GM19238 (cell line): Measurements from ENCODE around the gene RNF145.
"Not testable (repeated sequence)": the region's sequence is repeated elsewhere in the genome, so short reads cannot be mapped to it uniquely, and the experiment has no call there.

Experiments used
- DNase-seq: peaks from one replicate; pipeline ENCODE4 v3.0.0; 2011; ENCODE audit warnings: low spot score; ENCODE audit not compliant: insufficient read length

RNF145 gene

DNA sequence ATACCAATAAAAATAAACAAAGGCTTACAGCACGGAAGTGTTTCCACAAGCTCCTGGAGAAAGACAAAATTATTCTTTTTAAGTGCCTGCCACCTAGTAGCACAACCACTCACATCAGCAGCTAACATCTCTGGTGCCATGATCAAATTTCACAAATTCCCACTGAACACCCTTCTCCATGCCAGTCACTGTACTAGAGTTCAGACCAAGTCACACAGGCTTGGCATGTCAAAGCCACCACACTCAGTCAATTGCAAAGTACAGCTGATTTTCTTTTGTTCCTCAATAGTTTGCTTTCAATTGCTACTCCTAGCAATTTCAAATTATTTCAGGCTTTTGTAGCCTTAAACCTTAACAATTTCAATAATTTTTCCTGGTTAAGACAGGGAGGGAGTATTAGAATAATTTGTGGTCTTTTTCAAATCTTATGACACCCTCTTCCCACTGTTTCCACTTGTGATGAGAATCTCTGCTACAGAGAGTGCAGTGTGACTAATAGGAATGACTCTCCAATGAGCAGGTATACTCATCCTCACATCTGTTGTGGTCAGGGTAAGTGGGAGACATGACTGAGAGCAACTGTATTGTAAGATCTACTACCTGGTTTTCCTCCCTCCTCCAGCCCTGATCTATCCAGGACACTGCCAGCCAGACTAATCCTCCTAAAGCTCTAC, 46.2 kb downstream of the RNF145 start:
- no peak for DNase-seq

DNA sequence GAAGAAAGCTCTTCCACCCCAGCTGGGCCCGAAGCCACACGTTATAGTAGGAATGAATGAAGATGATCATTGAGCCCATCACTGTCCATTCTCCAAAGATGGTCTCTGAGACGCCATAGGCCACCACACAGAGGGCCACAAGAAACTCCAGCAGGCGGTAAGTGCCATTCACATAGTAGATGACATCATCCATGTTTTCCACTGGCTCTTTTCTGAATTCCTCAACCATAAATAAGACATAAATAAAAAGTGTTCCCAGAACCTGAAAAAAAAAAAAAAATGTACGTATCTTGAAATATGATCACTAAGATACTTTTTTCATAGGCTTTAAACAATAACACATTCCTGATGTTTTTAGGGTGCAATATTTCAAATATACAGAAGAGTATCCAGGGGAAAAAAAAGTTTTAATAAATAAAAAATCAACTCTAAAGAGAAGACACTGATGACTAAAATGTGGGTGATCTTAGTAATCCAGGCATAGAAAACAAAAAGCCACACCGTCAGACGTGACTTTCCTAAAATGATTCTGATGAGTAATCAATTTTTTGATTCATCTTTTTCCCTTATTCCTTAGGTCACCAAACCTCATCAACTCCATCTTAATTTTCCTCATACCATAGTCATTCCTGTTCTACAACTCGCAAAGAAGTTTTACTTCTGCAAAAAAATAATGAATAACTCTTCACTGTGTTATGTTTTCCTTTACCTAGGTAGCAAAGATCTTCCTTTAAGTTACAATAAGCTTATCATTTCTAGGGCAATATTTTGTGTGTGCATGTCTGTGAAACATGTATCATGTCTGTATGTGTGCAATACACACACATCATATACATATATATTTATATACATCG, 47.8 kb downstream of the RNF145 start:
- no peak for DNase-seq

DNA sequence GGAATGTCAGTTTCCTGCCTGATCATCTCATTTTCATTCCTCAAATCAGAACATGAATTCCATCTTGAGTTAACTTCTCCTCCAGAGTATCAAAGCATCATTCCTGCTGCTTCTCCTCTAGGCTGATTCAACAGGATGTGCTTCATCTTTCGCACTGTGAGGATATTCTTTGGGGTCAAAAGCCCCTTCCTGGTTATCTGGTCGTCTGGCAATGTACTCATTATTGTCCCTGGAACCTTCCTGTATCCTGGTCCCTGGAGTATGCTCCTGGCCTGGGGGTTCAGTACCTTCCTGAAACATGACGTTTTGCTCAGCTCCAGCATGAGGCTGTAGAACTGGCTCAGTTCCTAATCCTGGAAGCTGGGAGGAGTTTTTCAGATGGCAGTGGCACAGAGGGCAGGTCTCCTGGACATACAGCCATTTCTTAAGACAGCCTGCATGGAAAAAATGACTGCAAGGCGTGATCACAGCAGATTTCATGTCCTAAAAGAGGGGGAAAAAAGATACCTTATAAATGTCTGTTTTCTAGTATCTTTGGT, 50.7 kb downstream of the RNF145 start:
- not testable (repeated sequence) for DNase-seq

DNA sequence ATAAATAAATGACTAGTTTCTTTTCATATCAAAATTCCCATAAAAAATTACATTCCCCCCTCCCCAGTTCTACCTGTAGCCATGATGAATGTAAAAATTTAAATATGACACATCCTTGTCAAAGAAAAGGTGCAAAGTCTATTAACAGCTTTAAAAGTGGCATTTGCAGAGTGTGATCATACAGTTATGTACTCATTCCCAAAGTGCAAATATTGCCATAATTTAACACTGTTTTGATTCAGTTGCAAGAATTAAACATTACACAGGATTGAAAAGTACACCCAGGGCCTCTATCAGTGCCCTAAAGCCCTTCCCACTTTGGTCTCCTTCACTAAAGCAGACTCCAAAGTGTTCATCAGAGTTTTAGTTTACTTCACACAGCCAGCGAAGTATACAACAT, 51.8 kb downstream of the RNF145 start:
- DNase-seq: no peak

DNA sequence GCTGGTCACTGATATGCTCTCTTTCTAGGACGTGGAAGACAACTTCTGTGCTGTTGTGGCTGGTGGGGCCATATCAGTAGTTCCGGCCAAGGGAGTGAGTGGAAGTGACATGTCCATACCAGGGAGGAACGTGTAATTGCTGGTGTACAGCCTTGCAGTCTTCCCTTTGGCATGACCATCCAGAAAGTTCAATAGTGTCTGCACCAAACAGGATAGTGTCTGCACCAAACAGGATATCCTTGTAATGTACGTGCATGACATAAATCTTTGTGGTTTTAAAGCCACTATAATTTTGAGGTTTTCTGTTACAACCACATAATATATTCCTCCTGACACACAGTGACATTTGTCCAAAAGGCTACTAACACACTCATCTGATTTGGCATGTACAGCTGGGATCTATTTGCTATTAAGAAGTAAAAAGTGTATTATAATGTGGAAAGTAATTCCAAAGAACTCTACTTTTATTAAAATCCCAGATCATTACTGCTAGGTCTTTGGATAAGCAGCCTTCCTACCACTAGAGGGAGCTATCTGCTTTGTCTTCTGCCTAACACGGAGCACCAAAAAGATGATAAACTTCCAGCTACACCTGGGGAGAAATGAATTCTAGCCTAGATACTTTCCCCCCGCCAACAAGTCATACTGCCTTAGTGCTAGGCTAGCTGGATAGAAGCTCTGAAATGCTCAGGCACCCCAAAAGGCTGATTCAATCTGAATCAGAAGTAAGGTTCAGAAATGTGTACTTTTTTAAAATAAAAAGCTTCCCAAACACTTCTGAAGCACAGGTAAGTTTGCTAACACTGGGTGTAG, 52.7 kb downstream of the RNF145 start:
- peak; percentile 36 for DNase-seq

DNA sequence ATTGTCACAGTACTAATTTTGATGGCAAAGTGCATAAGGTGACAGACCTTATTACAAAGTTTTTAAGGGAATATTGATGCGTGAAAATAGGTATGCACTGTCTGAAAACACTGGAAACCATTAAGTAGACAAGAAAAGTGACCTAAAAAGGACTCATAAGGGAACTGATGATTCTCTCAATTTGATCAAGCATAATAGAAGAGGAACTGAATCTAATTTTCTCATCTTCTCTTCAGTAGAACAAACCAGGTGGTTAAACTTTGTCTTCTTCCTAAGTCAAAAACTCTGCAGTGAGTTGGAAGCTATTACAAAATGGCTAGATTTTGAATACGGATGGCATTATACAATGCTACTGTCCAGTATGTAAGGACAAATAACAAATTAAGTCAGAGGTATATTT, 53.4 kb downstream of the RNF145 start:
- DNase-seq: no peak

DNA sequence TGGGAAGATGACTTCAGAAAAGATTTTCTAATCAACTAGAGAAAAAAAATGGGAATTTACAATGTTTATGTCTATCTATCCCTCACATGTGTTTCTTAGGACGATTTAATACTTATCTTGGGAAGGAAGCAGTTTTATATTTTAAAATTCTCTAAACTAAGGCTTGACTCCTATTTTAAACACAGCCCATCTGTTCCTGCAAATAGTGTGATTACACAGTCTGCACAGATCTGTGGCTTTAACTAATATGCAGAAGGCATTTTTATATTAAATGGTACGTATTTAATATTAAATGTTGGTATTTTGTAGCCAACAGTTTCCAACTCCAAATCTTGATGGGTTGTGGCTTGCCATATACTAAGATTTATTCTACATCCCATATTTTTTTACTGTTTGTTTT, 56.5 kb downstream of the RNF145 start:
- DNase-seq: no peak

DNA sequence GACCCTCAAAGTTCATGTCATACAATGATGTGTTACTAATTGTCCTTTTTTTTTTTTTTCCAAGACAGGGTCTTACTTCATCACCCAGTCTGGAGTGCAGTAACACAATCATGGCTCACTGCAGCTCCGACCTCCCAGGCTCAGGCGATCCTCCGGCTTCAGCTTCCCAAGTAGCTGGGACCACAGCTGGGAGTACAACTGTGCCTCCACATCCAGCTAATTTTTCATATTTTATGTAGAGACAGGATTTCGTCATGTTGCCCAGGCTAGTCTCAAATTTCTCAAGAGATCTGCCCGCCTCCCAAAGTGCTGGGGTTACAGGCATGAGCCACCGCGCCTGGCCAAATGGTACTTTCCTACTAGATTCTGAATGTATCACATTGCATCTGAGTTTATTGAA, 60.3 kb downstream of the RNF145 start:
- no peak for DNase-seq

DNA sequence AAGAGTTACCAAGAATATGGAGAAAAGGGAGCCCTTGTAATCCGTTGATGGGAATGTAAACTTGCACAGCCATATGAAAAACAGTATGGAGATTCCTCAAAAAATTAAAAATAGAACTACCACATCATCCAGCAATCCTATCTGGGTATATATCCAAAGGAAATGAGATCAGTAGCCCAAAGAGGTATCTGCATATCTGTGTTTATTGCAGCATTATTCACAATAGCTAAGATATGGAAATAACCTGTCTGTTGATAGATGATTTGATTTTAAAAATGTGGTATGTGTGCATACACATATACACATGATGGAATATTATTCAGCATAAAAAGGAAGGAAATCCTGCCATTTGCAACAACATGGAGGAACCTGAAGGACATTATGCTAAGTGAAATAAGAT, 61.4 kb downstream of the RNF145 start:
- DNase-seq: no peak

DNA sequence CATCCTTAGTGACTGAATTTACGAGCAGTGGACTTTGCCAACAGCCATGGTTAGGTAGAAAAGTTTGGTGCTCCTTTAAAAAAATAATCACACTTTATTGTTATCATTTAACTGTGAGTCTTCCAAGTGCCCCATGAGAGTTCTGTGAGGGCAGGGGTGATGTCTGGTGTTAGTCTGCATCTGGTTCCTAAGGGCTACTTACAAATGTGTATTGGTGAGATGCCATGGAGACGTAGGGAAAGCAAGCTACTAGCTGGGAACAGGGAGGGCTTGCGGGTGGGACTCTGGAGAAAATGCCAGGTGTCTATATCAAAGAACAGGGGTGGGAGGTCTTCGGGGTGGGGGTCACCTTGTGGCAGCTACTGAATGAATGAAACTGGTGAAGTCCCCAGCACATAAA, 62.5 kb downstream of the RNF145 start:
- DNase-seq: no peak

DNA sequence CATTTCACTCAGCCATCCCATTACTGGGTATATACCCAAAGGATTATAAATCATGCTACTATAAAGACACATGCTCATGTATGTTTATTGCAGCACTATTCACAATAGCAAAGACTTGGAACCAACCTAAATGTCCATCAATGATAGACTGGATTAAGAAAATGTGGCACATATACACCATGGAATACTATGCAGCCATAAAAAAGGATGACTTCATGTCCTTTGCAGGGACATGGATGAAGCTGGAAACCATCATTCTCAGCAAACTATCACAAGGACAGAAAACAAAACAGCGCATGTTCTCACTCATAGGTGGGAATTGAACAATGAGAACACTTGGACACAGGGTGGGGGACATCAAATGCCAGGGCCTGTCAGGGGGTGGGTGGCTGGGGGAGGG, 64.2 kb downstream of the RNF145 start:
- DNase-seq: not testable (repeated sequence)

DNA sequence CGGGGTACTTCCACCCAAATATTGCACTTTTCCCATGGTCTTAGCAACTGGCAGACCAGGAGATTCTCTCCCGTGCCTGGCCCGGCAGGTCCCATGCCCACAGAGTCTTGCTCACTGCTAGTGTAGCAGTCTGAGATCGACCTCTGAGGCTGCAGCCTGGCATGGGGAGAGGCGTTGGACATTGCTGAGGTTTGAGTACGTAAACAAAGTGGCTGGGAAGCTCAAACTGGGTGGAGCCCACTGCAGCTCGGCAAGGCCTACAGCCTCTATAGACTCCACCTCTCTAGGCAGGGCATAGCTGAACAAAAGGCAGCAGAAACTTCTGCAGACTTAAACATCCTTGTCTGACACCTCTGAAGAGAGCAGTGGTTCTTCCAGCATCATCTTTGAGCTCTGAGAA, 69.6 kb downstream of the RNF145 start:
- DNase-seq: no peak

DNA sequence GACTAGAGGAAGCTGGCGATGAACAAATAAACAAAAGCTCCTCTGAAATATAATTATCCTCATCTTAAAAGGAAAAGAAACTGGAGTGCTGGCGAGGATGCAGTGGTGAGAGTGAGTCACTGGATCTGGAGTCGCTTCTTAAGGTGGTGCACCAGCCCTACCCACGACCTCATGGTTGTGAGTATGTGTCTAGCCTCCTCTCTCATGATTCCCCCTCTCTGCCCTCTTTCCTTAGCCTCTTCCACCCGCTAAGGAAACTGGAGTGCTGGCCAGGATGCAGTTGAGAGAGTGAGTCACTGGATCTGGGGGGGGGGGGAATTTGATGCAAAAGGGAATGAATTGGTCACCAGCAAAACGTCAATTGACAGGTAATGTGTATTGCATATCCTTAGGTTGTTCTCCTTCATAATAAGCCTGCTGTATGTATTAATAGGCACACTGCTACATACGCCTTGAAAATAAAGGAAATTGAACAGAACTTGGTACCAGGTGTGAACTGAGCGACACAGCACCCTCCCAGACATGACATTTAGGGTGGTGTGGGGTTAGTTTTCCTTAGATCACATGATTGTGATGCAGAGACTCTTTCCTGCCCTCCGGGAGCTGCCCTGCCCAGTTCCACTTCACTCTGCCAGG, 73.3 kb downstream of the RNF145 start:
- DNase-seq: no peak

DNA sequence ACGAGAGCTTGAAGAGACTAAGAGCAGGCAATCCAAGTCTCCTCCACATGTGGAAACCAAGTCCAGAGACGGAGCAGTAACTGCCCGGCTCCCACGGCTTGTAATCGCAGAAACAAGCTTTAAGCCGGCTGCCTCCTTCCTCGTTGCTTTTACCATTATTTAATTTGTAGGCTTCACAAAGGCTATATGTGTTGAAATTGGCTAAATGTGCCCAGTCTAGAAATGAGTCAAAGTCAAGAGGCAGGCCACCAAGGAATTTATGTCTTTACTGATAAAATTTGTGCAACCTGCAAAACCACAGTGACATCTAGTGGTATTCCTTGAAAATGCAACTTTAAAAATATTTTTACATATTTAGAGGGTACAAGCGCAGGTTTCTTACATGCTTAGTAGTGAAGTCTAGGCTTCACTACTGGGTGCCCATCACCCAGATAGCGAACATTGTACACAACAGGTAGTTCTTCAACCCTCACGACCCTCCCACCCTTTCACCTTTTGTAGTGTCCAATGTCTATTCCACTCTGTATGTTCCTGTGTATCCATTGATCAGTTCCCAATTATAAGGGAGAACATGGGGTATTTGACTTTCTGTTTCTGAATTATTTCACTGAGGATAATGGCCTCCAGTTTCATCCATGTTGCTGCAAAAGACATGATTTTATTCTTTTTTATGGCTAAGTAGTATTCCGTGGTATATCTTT, 76.2 kb downstream of the RNF145 start:
- no peak for DNase-seq

DNA sequence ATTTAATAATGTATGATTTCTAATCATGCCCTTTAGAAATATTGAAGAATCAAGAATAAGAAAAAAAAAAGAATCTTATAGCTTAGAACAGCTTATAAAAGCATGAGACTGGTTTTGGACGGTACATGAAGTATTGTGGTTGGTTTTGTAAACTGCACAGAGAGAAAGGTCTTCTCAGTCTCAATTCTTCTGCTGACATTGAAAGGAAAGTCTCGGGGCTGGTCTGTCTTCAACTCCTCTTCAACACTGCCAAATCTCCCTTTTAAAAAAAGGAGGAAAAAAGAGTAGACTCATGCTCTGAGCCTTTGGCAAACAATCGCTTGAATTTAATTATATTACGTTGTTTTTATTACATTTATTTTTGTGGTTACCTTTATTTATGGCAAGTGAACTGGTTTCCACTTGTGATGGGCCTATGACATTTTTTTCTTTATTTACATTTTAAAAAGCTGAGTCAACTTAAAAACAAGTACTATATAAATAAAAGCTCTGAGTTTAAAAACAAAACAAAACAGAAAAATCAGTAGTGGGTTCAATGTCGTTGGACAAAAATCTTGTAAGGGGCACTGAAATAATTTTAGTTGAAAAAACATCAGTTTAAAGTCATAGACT, 76.8 kb downstream of the RNF145 start:
- DNase-seq: no peak

DNA sequence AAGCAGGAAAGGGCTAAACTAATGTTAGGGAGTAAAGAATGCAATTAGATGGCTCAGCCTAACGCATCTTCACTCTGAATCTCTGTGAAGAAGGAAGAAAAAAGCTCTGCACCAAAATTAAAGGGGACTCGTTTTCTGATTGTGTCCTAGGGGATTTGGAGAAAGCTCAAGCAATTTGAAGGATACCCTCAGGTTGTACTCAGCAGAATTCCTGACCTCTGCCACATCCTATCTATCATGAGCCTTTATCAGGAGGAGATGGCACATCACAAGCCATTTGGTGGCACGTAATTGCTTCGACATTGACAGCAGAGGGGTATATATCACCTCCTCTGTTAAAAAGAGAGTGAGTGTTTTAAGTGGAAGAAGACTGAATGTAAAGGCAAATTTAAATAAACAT, 77.4 kb downstream of the RNF145 start:
- DNase-seq: no peak

DNA sequence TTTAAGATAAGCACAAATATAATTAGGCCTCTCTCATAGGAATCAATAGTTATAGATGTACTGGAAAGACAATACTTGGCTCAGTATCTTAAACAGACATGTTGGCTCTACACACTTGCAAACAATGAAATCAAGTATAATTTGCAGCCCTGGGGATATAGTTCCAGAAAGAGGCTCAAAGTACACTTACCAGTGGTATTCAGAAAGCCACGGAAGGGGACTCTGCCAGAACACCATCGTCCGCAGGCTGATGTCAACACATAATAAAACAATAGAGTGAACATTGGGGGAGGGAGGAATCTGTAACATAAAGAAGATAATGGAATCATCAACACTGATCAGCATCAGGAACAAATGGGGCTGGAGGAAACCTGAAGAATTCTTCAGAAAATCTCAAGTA, 78.5 kb downstream of the RNF145 start:
- DNase-seq: no peak

DNA sequence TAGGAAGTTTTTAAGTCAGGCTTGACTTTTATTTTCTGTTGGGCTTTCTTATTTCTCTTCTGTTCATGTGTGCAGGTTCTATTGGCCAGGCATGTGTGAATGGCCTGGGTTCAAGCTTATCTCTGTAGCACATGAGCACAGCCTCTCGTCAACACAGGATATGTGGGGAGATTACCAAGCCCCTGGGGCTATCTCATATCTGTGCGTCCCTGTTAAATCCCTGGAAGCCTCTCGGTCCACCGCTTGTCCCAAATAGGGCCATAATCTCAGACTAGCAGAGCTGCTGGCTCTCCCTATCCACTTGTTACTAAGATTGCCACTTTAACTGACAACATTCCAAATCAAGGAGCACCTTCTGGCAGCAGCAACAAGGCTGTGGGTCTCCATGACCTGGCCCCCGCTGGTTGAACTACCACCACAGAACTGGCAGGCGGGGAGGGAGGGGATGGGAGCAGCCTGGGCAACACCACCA, 81.2 kb downstream of the RNF145 start:
- DNase-seq: no peak

DNA sequence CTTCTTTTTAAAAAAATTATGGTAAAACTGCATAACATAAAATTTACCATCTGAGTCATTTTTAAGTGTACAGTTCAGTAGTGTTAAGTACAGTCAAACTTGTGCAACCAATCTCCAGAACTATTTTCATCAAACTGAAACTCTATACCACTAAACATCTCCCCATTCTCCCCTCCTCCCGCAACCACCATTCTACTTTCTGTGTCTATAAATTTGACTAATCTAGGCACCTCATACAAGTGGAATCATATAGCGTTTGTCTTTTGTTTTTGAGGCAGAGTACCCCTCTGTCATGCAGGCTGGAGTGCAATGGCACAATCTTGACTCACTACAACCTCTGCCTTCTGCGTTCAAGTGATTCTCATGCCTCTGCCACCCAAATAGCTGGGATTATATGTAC, 85.7 kb downstream of the RNF145 start:
- no peak for DNase-seq

DNA sequence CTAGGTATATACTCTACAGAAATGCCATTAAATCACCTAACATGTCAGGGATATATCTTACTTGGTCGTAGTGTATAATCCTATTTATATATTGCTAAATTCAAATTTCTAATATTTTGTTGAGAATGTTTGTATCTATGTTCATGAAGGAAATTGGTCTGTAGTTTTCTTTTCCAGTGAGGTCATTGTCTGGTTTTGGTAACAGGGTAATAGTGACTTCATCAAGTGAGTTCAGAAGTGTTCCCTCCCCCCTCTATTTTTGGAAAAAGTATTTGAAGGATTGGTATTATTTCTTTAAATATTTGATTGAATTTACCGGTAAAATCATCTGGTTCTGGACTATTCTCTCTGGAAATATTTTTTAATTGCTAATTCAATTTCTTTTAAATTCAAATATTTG, 86.2 kb downstream of the RNF145 start:
- DNase-seq: no peak
